Activated CD4-positive, alpha-beta T cell treated with anti-CD3 and anti-CD28 coated beads for 4 hours (primary cell): ENCODE data around the gene ITGAV.

Source experiments
- DNase-seq, 2 donors: peaks; one replicate each; pipeline ENCODE4 v3.0.0-alpha.2; 2020

The ITGAV gene

GRCh38 chr2:186687807-186688211 is 98.0 kb downstream of the ITGAV start:
- no peak for DNase-seq

GRCh38 chr2:186688813-186689212 is 99.0 kb downstream of the ITGAV start:
- DNase-seq: no peak

GRCh38 chr2:186690786-186691185 is 100.9 kb downstream of the ITGAV start:
- no peak for DNase-seq

- DNase-seq: no peak
Measured at GRCh38 chr2:186691231-186691630, 101.4 kb downstream of the ITGAV start.

GRCh38 chr2:186691900-186692299 is 102.0 kb downstream of the ITGAV start:
- no peak for DNase-seq

- no peak for DNase-seq
Measured at GRCh38 chr2:186693446-186693832, 103.6 kb downstream of the ITGAV start.

- no peak for DNase-seq
Measured at GRCh38 chr2:186695081-186695756, 105.4 kb downstream of the ITGAV start.

- no peak for DNase-seq
Measured at GRCh38 chr2:186696290-186696689, 106.4 kb downstream of the ITGAV start.

GRCh38 chr2:186696804-186697203 is 106.9 kb downstream of the ITGAV start:
- DNase-seq: no peak

GRCh38 chr2:186697536-186697935 is 107.7 kb downstream of the ITGAV start:
- DNase-seq: no peak

DNA sequence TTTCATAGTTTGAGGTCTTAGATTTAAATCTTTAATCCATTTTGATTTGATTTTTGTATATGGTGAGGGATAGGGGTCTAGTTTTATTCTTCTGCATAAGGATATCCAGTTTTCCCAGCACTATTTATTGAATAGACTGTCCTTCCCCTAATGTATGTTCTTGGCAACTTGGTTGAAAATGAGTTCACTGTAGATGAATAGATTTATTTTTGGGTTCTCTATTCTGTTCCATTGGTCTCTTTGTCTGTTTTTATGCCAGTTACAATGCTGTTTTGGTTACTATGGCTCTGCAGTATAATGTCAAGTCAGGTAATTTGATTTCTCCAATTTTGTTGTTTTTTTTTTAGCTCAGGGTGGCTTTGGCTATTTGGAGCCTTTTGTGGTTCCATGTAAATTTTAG is 109.9 kb downstream of the ITGAV start:
- no peak for DNase-seq

GRCh38 chr2:186702006-186702405 is 112.2 kb downstream of the ITGAV start:
- no peak for DNase-seq

DNA sequence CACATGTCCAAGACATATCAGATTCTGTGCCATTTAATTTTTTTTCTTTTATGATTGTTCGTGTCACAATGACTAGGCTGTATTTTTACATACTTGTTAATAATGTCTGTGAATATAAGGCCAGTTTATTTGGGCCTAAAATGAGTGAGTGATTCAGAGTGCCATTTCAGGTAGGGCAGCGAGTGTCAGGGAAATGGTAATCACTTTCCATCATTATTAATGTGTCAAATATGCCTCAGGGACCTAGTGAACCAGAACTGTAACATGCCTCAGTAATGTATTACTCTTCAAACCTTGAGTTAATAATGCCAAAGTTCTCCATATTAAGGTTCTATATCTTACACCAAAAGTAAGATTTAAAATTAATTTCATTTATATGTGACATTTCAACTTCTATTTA is 112.6 kb downstream of the ITGAV start:
- no peak for DNase-seq

GRCh38 chr2:186704897-186705296 is 115.0 kb downstream of the ITGAV start:
- no peak for DNase-seq

GRCh38 chr2:186709529-186710450 is 119.9 kb downstream of the ITGAV start:
- DNase-seq: no peak

- no peak for DNase-seq
Measured at GRCh38 chr2:186713691-186714090, 123.8 kb downstream of the ITGAV start.

DNA sequence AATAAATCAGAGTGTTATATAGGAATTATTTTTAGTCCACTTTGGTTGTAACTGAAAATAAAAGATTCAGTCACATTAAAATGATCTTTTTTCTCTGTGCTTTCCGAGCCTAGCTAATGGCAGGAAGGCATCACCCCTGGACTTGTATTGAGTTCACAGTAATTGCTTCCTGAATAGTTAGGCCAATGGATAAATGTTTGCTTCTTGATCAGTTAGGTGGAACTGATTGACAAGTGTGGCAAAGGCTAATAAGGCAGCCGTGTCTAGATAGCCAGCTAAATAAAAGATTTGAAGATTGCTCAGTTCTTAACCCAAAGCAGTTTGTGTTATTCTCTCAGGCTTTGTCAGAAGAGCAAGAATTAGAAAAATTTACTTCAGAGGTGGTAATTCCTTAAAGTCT is 124.8 kb downstream of the ITGAV start:
- DNase-seq: no peak

- no peak for DNase-seq
Measured at GRCh38 chr2:186716004-186716403, 126.1 kb downstream of the ITGAV start.

- no peak for DNase-seq
Measured at GRCh38 chr2:186716899-186717298, 127.0 kb downstream of the ITGAV start.

DNA sequence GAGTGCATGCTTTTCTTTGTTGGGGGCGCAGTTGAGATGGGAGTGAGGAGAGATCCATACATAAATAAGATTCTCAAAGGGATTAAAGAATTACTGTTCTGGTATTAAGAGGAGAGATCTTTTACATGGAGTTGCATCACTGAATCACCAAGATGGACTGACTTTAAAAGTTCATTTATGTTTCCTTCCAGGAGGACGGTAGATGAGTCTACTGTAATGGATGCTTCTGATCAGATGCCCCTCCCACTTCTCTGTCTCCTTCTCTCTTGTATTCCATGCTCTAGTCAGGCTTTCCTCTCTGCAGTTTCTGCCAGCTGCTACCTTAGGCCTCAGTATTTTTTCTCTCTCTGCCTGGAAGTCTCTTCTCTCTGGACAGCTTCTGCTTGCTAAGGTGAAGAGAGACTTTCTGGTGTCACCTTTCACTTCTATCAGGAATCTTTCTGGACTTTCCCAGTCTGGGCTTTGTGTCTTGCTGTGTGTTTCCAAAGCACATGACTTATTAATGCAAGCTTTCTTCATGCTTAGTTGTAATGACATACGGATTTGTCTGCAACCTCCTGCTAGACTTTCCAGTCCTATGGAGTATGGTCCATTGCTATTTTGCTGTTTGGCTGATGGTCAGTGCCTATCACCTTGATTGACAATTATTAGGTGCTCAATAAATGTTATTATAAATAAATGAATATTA is 127.6 kb downstream of the ITGAV start:
- DNase-seq: no peak

- no peak for DNase-seq
Measured at GRCh38 chr2:186718122-186718521, 128.3 kb downstream of the ITGAV start.

- no peak for DNase-seq
Measured at GRCh38 chr2:186718903-186719302, 129.0 kb downstream of the ITGAV start.

GRCh38 chr2:186721956-186722355 is 132.1 kb downstream of the ITGAV start:
- no peak for DNase-seq

- no peak for DNase-seq
Measured at GRCh38 chr2:186724736-186725135, 134.9 kb downstream of the ITGAV start.
